GM12878 (cell line): Measurements from ENCODE around the gene CIB4.

Source experiments
- NRF1 ChIP-seq: conservative IDR thresholded peaks from 2 replicates; pipeline ENCODE4 v1.6.1; 2011; ENCODE audit warnings: mild to moderate bottlenecking, low read depth, low read length, improper control_type of control experiment
- RAD51 ChIP-seq: fragments of 450-650 bp; IDR thresholded peaks from 2 replicates; pipeline ENCODE4 v1.6.1; 2016; ENCODE audit warnings: moderate library complexity, mild to moderate bottlenecking, inconsistent platforms
- STAT3 ChIP-seq: IDR thresholded peaks from 2 replicates; pipeline ENCODE4 v1.6.1; 2011; ENCODE audit warnings: low read depth, low read length, improper control_type of control experiment

DNA sequence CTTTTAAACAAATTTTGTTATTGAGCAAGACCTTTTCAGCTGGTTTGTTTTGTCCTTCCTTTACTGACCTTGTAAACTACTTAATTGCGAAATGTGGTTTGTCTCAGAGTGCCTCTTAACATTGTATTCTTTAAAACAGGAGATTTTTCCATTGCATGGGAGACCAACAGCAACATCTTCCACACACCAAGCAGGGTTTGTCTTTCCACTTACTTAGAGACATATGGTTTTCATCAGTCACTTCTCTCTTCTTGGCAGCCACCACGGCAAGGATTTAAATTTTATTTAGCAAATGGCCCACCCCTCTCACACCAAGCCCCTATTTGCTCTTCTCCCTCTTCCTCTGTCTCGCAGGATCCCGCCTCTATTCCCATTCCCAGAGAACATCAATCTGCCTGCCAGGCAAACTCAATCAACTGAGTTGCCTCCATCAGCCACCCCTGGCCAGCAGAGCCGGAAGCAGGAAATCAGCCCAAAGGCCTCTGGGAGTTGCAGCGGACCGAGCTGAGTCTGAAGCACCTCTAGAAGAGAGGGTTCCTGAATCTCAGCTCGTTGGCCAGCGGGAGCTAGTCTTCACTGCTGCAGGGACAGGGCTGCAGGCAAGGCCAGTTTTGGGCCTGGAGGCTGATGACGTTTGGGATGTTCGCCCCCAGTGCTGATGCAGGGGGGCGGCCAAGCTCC, 11.3 kb upstream of the CIB4 start:
- TF ChIP-seq RAD51 (no peak), NRF1 (no peak), STAT3 (no peak)
